Measurements from ENCODE around the gene RPL23. TPM values are rescaled to one million over a fixed set of nuclear protein-coding genes. Genes with fewer than 3 reads are reported as not detected.

RPL23 gene
- total RNA-seq, 2 donors from 2014 or later = 1,006 to 2,029 TPM

DNA sequence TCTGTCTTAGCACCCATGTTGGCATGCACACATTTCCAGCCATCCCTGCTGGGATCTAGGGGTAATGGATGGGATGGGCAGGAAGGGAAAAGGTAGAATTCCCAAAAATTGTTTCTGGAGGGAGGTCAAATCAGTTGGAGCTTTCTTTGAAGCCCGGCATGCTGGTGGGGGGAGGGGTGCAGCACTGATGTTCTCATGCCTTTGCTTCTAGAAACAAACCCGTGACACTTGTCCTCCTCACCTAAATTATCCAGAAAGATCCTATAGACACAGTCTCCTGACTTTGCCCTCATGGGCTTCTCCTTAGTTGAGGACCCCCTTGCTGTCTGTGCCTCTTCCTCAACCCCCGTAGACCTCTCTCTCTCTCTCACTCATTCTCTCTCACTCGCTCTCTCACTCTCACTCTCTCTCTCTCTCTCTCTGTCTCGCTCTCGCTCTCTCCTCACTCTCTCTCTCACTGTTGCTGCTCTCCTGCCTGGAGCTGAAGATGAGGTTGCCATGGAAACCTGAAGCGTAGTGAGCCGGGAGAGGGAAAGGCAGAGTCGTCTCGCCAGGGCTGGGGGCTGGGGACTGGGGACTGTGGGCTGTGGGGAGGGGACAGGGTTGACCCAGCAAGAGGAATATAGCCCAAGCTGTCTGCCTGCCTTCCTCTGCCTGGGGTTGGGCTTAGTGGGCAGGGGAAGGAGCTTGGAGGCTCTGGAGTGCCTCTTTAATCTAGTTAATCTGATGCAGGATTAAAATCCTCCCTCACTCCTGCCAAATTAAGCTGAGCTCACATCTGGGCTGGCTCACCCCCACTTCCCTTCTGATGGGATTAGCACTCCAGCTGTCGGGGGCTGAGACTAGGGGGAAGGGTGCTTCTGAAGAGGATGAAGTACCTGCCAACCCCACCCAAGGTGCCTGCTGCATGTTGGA lies 32.5 kb upstream of the RPL23 start:
- no peaks in the 10 kb centered on the region for H3K36me3 ChIP-seq
- intact Hi-C loops (cut with DNase I) = no loop called here
- no peak for DNase-seq (ENCODE audit: low spot score)
- no peaks in the 10 kb centered on the region for H3K27me3 ChIP-seq (replicated peaks; ENCODE audit: insufficient read depth)
- no peaks in the 10 kb centered on the region for H3K9me3 ChIP-seq
- 52% methylated on average over 11 of the region's 11 CpGs for WGBS
- H3K4me3 ChIP-seq = no peak overlapping the region
- no peak overlapping the region for H3K27ac ChIP-seq
- TF ChIP-seq, protein P1, sequence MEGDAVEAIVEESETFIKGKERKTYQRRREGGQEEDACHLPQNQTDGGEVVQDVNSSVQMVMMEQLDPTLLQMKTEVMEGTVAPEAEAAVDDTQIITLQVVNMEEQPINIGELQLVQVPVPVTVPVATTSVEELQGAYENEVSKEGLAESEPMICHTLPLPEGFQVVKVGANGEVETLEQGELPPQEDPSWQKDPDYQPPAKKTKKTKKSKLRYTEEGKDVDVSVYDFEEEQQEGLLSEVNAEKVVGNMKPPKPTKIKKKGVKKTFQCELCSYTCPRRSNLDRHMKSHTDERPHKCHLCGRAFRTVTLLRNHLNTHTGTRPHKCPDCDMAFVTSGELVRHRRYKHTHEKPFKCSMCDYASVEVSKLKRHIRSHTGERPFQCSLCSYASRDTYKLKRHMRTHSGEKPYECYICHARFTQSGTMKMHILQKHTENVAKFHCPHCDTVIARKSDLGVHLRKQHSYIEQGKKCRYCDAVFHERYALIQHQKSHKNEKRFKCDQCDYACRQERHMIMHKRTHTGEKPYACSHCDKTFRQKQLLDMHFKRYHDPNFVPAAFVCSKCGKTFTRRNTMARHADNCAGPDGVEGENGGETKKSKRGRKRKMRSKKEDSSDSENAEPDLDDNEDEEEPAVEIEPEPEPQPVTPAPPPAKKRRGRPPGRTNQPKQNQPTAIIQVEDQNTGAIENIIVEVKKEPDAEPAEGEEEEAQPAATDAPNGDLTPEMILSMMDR (IDR thresholded peaks at IDR 0.05) = no peak
- TF ChIP-seq POLR2A (IDR thresholded peaks at IDR 0.05) (no peak), POLR2AphosphoS5 (IDR thresholded peaks at IDR 0.05) (no peak)
- no peaks in the 10 kb centered on the region for H3K4me1 ChIP-seq (replicated peaks)

DNA sequence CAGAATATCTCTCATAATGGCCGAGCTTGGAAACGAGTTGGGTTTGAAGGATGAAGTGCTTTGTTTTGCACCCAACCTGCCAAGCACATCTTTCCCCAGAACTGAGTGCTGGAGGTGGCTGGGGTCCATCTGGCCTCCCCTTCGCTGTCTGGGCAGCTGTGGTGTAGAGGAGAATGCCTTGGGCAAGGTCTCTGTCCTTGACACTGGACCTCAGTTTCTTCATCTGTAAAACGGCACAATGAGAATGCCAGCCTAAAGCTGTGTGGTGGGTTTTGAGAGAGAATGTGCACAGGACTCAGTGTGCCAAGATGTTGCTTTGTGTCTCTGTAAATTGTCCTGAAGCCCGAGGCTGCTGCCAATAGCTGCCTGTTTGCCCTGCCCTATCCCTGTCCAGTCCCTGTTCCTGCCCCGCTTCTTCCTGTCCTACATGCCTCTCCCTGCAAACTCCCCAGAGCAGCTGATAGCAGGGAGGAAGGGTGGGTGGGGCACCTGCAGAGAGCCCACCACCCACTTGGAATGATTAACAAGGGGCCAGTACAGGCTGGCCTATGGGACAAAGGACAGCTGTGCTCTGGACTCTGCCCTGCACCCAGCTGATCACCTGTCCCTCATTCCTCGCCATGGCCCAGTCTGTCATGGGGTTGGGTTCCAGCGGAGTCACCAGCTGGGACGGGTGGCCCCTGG lies 31.7 kb upstream of the RPL23 start:
- Histone ChIP-seq H3K4me1 (replicated peaks) (peaks cover 3% of the 10 kb centered on the region), H3K27ac (no peak overlapping the region), H3K4me3 (no peak overlapping the region), H3K9me3 (no peaks in the 10 kb centered on the region), H3K36me3 (no peaks in the 10 kb centered on the region), H3K27me3 (replicated peaks; ENCODE audit: insufficient read depth) (no peaks in the 10 kb centered on the region)
- DNase-seq (ENCODE audit: low spot score) = no peak
- 70% methylated on average over 9 of the region's 9 CpGs for WGBS
- intact Hi-C loops (cut with DNase I) = no loop called here
- TF ChIP-seq, protein P1 (IDR thresholded peaks at IDR 0.05) = no peak
- TF ChIP-seq POLR2AphosphoS5 (IDR thresholded peaks at IDR 0.05) (no peak), POLR2A (IDR thresholded peaks at IDR 0.05) (no peak)

DNA sequence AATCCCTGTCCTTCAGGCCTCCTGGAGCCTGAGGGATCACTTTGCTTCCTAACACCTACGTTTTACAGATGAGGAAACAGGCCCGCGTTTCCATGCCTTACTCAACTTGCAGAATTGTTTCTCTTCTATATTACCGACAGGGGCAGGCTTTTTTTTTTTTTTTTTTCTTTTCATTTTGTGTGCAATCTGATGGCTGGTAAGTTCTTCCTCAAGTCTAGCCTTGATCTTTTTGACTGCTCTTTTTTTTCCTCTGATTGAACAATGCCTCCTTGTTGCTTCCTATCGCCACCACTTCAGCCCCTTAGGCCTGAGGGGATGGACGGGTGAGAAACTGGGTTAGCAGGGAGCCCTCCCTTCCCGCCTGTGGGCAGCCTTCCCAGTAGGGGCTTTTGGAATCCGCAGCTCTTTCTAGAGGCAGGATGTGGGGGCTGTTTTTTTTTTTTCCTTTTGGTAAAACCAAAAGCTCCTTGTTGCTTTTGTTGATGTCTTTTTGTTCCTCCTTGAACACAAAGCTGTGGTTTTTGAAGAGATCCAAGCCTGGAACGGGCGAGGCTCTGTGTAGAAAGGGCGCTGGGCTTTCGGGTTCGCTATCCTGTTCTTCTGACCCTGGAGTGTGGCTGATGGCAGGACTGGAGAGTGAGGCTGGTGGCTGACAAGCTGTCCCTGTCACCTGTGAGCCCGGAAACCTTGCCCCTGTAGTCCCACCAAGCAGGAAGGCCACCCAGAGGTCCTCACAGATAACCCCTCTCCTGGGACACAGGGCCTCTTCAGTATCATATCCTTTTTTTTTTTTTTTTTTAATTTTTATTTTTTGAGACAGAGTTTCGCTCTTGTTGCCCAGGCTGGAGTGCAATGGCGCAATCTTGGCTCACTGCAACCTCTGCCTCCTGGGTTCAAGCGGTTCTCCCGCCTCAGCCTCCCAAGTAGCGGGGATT lies 30.3 kb upstream of the RPL23 start:
- H3K27ac ChIP-seq = no peak overlapping the region
- WGBS = 66% methylated on average over 19 of the region's 19 CpGs
- H3K9me3 ChIP-seq = no peaks in the 10 kb centered on the region
- H3K4me3 ChIP-seq = no peak overlapping the region
- intact Hi-C loops (cut with DNase I) = no loop called here
- H3K36me3 ChIP-seq = no peaks in the 10 kb centered on the region
- no peak for DNase-seq (ENCODE audit: low spot score)
- TF ChIP-seq, protein P1 (IDR thresholded peaks at IDR 0.05) = no peak
- TF ChIP-seq POLR2AphosphoS5 (IDR thresholded peaks at IDR 0.05) (no peak), POLR2A (IDR thresholded peaks at IDR 0.05) (no peak)
- peaks cover 10% of the 10 kb centered on the region for H3K4me1 ChIP-seq (replicated peaks)
- no peaks in the 10 kb centered on the region for H3K27me3 ChIP-seq (replicated peaks; ENCODE audit: insufficient read depth)

DNA sequence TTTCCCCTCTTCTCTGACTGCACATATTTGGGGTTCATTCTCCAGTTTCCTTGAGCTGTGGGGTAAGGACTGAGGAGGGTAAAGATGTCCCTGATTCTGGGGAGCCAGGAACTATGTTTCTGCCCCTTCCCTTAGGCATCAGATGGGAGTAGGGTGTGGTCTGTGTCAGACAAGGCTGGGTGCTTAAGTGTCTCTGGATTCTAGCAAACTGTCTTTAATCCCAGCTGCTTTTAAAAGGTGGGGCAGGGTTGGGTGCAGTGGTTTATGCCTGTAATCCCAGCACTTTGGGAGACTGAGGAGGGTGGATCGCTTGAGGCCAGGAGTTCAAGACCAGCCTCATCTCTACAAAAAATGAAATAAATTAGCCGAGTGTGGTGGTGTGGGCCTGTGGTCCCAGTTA lies 29.3 kb upstream of the RPL23 start:
- no peaks in the 10 kb centered on the region for H3K36me3 ChIP-seq
- DNase-seq (ENCODE audit: low spot score) = no peak
- peaks cover 10% of the 10 kb centered on the region for H3K4me1 ChIP-seq (replicated peaks)
- TF ChIP-seq POLR2A (IDR thresholded peaks at IDR 0.05) (no peak), POLR2AphosphoS5 (IDR thresholded peaks at IDR 0.05) (no peak)
- TF ChIP-seq, protein P1 (IDR thresholded peaks at IDR 0.05) = no peak
- H3K27ac ChIP-seq = no peak overlapping the region
- no peak overlapping the region for H3K4me3 ChIP-seq
- no peaks in the 10 kb centered on the region for H3K9me3 ChIP-seq
- WGBS = 95% methylated on average over 2 of the region's 2 CpGs
- no peaks in the 10 kb centered on the region for H3K27me3 ChIP-seq (replicated peaks; ENCODE audit: insufficient read depth)
- intact Hi-C loops (cut with DNase I) = no loop called here
